NCI-H128 (cell line): ENCODE measurements around the gene CALML4.
"Not testable (repeated sequence)": the region's sequence is repeated elsewhere in the genome, so short reads cannot be mapped to it uniquely, and the experiment has no call there.

Source experiments
- DNase-seq: peaks from one replicate; lab custom pipeline; 2025; ENCODE audit not compliant: unreplicated experiment; lab: John Stamatoyannopoulos, UW

CALML4 gene

GRCh38 chr15:68192804-68193486, 12.2 kb downstream of the CALML4 start:
- DNase-seq, result no peak

GRCh38 chr15:68192117-68192516, 13.0 kb downstream of the CALML4 start:
- DNase-seq, result no peak

GRCh38 chr15:68191555-68191954, 13.6 kb downstream of the CALML4 start:
- no peak for DNase-seq

- no peak for DNase-seq
Observed at GRCh38 chr15:68190048-68190447, 15.1 kb downstream of the CALML4 start.

GRCh38 chr15:68188647-68189046, 16.5 kb downstream of the CALML4 start:
- DNase-seq, result no peak

GRCh38 chr15:68187559-68187958, 17.6 kb downstream of the CALML4 start:
- no peak for DNase-seq

GRCh38 chr15:68186671-68187397, 18.3 kb downstream of the CALML4 start:
- no peak for DNase-seq

- no peak for DNase-seq
Observed at GRCh38 chr15:68184616-68185480, 20.3 kb downstream of the CALML4 start.

GRCh38 chr15:68183616-68184315, 21.4 kb downstream of the CALML4 start:
- DNase-seq, result no peak

- no peak for DNase-seq
Observed at GRCh38 chr15:68177742-68178141, 27.4 kb downstream of the CALML4 start.

GRCh38 chr15:68176601-68177000, 28.5 kb downstream of the CALML4 start:
- DNase-seq, result no peak

- no peak for DNase-seq
Observed at GRCh38 chr15:68175526-68175925, 29.6 kb downstream of the CALML4 start.

- DNase-seq, result no peak
Observed at GRCh38 chr15:68173119-68173518, 32.0 kb downstream of the CALML4 start.

- DNase-seq, result not testable (repeated sequence)
Observed at GRCh38 chr15:68172037-68172436, 33.1 kb downstream of the CALML4 start.

- no peak for DNase-seq
Observed at GRCh38 chr15:68166847-68167246, 38.3 kb downstream of the CALML4 start.

GRCh38 chr15:68163191-68163590, 41.9 kb downstream of the CALML4 start:
- no peak for DNase-seq

GRCh38 chr15:68158046-68158628, 47.0 kb downstream of the CALML4 start:
- DNase-seq, result no peak

GRCh38 chr15:68157074-68157473, 48.1 kb downstream of the CALML4 start:
- no peak for DNase-seq

- no peak for DNase-seq
Observed at GRCh38 chr15:68154923-68155559, 50.1 kb downstream of the CALML4 start.

GRCh38 chr15:68152342-68152741, 52.8 kb downstream of the CALML4 start:
- no peak for DNase-seq
